ENCODE results near the gene PCBP3.

DNA sequence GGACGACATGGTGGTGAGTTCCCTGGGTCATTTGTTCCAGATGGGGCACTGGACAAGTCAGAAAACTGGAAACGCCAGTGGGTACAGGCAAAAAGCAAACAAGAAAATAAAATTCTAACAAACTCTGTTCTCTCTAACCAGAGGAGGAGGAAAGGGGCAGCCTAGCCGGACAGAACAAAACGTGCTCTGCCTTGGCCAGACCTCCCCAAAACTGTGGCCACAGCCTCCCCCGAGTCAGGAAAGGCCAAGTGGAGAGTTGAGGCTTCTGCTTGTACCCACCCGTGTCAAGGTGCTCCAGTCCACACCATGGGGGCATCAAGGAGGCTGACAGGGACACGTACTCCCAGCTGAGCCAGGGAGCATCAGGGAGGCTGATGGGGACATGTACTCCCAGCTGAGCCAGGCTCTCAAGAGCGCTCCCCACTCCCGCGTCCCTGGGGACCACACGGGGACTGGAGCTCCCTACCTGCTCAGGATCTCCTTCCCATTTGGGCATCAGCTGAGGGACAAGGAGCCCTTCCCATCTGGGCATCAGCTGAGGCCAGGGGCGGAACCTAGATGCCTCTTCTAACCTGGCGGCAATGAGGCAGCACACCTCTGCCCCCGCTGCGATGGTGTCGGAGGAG, 183.3 kb downstream of the PCBP3 start:
- TF ChIP-seq, protein P1, sequence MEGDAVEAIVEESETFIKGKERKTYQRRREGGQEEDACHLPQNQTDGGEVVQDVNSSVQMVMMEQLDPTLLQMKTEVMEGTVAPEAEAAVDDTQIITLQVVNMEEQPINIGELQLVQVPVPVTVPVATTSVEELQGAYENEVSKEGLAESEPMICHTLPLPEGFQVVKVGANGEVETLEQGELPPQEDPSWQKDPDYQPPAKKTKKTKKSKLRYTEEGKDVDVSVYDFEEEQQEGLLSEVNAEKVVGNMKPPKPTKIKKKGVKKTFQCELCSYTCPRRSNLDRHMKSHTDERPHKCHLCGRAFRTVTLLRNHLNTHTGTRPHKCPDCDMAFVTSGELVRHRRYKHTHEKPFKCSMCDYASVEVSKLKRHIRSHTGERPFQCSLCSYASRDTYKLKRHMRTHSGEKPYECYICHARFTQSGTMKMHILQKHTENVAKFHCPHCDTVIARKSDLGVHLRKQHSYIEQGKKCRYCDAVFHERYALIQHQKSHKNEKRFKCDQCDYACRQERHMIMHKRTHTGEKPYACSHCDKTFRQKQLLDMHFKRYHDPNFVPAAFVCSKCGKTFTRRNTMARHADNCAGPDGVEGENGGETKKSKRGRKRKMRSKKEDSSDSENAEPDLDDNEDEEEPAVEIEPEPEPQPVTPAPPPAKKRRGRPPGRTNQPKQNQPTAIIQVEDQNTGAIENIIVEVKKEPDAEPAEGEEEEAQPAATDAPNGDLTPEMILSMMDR (IDR thresholded peaks at IDR 0.05; ENCODE audit: low read length), result no peak
- TF ChIP-seq EZH2 (optimal IDR thresholded peaks at IDR 0.05; ENCODE audit: low read depth, low read length), result no peak
- no peak for TF ChIP-seq EZH2phosphoT487 (IDR thresholded peaks at IDR 0.05; ENCODE audit: low read length)

Measured in MM.1S (cell line).